ENCODE results near the gene HMGCR.

Gene HMGCR

GRCh38 chr5:75335486-75335885 lies 1.5 kb upstream of the HMGCR start:
- TF ChIP-seq POLR2A (IDR thresholded peaks at IDR 0.05; ENCODE audit: low read depth, low read length): no peak
- DNase-seq (ENCODE audit: insufficient read length, low spot score) (no peak), FAIRE-seq (no peak)

- TF ChIP-seq POLR2A (IDR thresholded peaks at IDR 0.05; ENCODE audit: low read depth, low read length): no peak
- DNase-seq (ENCODE audit: insufficient read length, low spot score) (peak; percentile 30), FAIRE-seq (peak; percentile 60)
These were observed 937 bp upstream of the HMGCR start for GRCh38 chr5:75335952-75336614.

- DNase-seq (ENCODE audit: insufficient read length, low spot score): no peak
- TF ChIP-seq POLR2A (IDR thresholded peaks at IDR 0.05; ENCODE audit: low read depth, low read length): no peak
- no peak for FAIRE-seq
These were observed 474 bp downstream of the HMGCR start for GRCh38 chr5:75337366-75338021.

- no peak for TF ChIP-seq POLR2A (IDR thresholded peaks at IDR 0.05; ENCODE audit: low read depth, low read length)
- DNase-seq (ENCODE audit: insufficient read length, low spot score) (no peak), FAIRE-seq (no peak)
These were observed 1.4 kb downstream of the HMGCR start for GRCh38 chr5:75338408-75338807.

GRCh38 chr5:75340714-75341478 lies 3.9 kb downstream of the HMGCR start:
- FAIRE-seq: no peak
- DNase-seq (ENCODE audit: insufficient read length, low spot score): no peak
- no peak for TF ChIP-seq POLR2A (IDR thresholded peaks at IDR 0.05; ENCODE audit: low read depth, low read length)

- DNase-seq (ENCODE audit: insufficient read length, low spot score) (no peak), FAIRE-seq (no peak)
- no peak for TF ChIP-seq POLR2A (IDR thresholded peaks at IDR 0.05; ENCODE audit: low read depth, low read length)
These were observed 4.9 kb downstream of the HMGCR start for GRCh38 chr5:75341934-75342333.

GRCh38 chr5:75342836-75343235 lies 5.8 kb downstream of the HMGCR start:
- DNase-seq (ENCODE audit: insufficient read length, low spot score): no peak
- FAIRE-seq: no peak
- no peak for TF ChIP-seq POLR2A (IDR thresholded peaks at IDR 0.05; ENCODE audit: low read depth, low read length)

- no peak for TF ChIP-seq POLR2A (IDR thresholded peaks at IDR 0.05; ENCODE audit: low read depth, low read length)
- no peak for DNase-seq (ENCODE audit: insufficient read length, low spot score)
- FAIRE-seq: peak; percentile 70
These were observed 11.2 kb downstream of the HMGCR start for GRCh38 chr5:75348241-75348640.

GRCh38 chr5:75349663-75350062 lies 12.6 kb downstream of the HMGCR start:
- DNase-seq (ENCODE audit: insufficient read length, low spot score) (no peak), FAIRE-seq (no peak)
- TF ChIP-seq POLR2A (IDR thresholded peaks at IDR 0.05; ENCODE audit: low read depth, low read length): no peak

GRCh38 chr5:75351139-75351926 lies 14.3 kb downstream of the HMGCR start:
- FAIRE-seq (peak; percentile 36), DNase-seq (ENCODE audit: insufficient read length, low spot score) (no peak)
- TF ChIP-seq POLR2A (IDR thresholded peaks at IDR 0.05; ENCODE audit: low read depth, low read length): no peak

- no peak for TF ChIP-seq POLR2A (IDR thresholded peaks at IDR 0.05; ENCODE audit: low read depth, low read length)
- FAIRE-seq (no peak), DNase-seq (ENCODE audit: insufficient read length, low spot score) (no peak)
These were observed 18.2 kb downstream of the HMGCR start for GRCh38 chr5:75355236-75355635.

- TF ChIP-seq POLR2A (IDR thresholded peaks at IDR 0.05; ENCODE audit: low read depth, low read length): no peak
- FAIRE-seq (no peak), DNase-seq (ENCODE audit: insufficient read length, low spot score) (no peak)
These were observed 19.7 kb downstream of the HMGCR start for GRCh38 chr5:75356719-75357118.

GRCh38 chr5:75358117-75358516 lies 21.1 kb downstream of the HMGCR start:
- TF ChIP-seq POLR2A (IDR thresholded peaks at IDR 0.05; ENCODE audit: low read depth, low read length): no peak
- FAIRE-seq (no peak), DNase-seq (ENCODE audit: insufficient read length, low spot score) (no peak)

- FAIRE-seq: no peak
- no peak for DNase-seq (ENCODE audit: insufficient read length, low spot score)
- TF ChIP-seq POLR2A (IDR thresholded peaks at IDR 0.05; ENCODE audit: low read depth, low read length): no peak
These were observed 24.3 kb downstream of the HMGCR start for GRCh38 chr5:75361310-75361709.
